GM18873 (cell line): ENCODE results near the gene TCF7.
"Not testable (repeated sequence)": the region's sequence is repeated elsewhere in the genome, so short reads cannot be mapped to it uniquely, and the experiment has no call there.

Source experiments
- ATAC-seq: cut with Tn5 transposase; IDR thresholded peaks from one replicate; pipeline ENCODE4 v1.9.1; 2021; ENCODE audit warnings: mild to moderate bottlenecking, moderate library complexity, moderate number of reproducible peaks; ENCODE audit not compliant: unreplicated experiment, low FRiP score

Gene TCF7

GRCh38 chr5:134142052-134142451 lies 27.6 kb downstream of the TCF7 start:
- ATAC-seq: no peak

- ATAC-seq: no peak
These were observed 28.3 kb downstream of the TCF7 start for GRCh38 chr5:134142806-134143205.

DNA sequence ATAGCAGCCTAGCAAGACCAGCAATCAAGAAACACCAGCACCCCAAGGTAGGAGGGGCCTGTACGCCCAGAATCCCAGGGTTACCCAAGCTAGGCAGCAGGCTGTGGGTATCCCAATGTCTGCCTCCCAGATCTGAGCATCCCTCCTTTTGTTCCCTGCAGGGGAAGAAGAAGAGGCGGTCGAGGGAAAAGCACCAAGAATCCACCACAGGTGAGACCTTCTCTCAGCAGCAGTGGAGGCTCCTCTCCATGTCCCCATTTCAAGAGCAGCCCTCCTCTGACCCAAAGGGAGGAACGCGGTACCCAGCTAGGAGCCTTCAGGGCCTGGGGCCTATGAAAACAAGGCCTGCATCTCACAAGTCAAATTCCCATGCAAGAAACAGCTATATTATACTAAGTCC lies 28.9 kb downstream of the TCF7 start:
- no peak for ATAC-seq

- no peak for ATAC-seq
These were observed 29.8 kb downstream of the TCF7 start for GRCh38 chr5:134143944-134144941.

GRCh38 chr5:134145041-134145757 lies 30.7 kb downstream of the TCF7 start:
- no peak for ATAC-seq

- no peak for ATAC-seq
These were observed 31.5 kb downstream of the TCF7 start for GRCh38 chr5:134145779-134146581.

DNA sequence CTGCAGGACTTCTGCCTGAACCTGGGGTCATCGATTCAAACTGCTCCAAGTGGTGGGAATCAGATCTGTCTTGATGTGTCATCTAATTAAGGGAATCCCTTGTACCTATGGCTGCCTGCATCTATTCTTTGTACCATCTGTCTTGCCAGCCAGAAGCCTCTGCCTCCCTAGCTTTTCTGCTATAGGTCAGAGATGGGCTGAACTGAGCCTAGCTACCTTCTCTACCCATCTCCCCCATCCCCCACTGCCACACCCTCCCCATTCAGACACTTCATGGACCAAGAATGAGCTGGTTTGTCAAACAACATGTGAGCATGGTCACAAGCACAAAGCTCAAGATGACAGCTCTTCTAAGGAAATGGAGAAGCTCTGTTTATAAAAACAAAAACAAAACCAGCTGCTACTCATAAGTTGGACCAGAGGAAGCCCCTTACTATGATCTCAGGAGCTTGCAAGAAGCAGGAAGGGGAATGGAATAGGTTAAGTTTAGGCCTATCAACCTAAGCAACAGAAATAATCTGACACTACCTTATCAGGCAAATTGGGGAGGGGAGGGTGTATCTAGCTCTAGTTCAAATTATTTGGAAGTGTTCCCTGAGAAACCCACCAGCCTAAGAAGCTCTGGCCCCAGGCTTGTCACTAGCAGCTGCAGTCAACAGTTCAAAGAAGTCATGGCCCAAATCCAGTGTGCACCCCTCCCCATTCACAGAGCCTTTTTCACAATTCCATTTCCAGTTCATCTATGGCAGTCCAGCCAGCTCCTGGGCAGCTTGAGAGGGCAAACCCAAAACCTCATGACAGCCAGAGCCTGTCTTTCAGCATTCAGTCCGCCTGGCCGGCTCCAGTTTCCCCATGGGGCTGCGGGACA lies 32.4 kb downstream of the TCF7 start:
- no peak for ATAC-seq

- ATAC-seq: no peak
These were observed 33.8 kb downstream of the TCF7 start for GRCh38 chr5:134148316-134148715.

- no peak for ATAC-seq
These were observed 34.6 kb downstream of the TCF7 start for GRCh38 chr5:134148986-134149539.

DNA sequence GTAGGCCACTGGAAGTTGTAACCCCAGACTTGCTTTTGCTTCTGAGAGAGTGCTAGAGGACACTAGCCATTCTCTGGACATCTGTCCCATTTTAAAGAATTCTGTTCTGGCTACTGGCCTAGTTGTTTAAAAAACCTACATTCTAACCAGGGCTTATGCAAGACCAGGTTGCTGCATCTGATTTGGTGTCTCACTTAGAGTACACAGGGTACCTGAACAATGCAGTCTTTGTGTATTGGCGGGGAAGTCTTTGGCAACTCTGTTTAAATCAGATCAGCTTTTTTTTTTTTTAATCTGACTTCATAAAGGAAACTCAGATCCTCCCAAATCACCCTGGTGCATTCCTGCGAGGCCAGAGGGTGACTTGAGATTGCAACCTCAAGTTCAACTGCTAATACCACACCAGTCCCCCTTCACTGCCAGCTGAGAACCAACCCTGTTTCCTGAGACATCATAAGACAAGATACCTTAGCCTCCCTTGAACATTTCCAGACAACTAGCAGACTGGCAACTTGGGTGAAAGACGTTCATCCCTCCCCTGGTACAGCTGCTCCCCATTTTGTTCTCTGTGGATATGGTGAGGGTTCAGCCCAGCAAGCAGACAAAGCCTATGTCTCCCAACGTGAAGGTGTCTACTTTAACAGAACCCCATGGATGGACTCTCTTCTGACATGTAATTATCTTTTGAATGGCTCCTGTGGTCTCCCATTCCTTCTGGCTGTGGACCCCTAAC lies 35.3 kb downstream of the TCF7 start:
- no peak for ATAC-seq

DNA sequence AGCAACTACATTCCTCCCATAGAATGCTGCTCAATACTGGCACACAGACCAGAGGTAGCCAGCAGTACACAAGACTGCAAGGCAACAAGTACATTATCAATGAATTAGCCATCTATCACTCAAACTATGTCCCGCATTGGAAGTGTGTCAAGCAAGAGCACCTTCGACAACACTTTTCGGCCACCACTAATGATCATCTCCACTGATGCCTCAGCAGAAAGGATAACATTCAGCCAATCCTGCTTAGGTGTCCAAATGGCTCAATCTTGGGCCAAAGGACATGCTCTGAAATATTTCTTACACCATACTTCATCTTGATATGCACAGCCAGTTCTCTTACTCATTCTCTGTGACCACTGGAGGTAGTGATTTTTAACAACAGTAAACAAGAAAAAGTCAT lies 37.2 kb downstream of the TCF7 start:
- no peak for ATAC-seq

DNA sequence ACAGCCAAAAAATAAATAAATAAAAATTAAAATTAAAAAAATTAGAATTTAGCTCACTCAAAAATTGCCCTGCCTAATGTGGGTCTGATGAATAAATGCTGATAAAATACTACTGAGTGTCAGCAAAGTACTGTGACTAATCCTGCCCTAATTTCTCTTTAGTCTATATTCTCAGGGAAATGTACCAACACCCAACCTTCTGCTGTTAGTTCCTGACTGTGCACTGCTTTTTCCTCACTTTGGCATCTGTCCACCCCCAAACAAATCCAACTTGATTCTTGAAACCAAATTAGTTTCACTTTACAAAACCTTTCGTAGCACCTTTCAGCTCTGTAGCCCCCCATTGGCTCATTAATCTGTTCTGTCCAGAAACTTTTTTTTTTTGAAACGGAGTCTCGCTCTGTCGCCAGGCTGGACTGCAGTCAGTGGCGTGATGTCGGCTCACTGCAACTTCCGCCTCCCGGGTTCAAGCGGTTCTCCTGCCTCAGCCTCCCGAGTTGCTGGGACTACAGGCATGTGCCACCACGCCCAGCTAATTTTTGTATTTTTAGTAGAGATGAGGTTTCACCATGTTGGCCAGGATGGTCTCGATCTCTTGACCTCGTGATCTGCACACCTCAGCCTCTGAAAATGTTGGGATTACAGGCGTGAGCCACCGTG lies 37.8 kb downstream of the TCF7 start:
- ATAC-seq: not testable (repeated sequence)

GRCh38 chr5:134153241-134153640 lies 38.8 kb downstream of the TCF7 start:
- ATAC-seq: no peak

DNA sequence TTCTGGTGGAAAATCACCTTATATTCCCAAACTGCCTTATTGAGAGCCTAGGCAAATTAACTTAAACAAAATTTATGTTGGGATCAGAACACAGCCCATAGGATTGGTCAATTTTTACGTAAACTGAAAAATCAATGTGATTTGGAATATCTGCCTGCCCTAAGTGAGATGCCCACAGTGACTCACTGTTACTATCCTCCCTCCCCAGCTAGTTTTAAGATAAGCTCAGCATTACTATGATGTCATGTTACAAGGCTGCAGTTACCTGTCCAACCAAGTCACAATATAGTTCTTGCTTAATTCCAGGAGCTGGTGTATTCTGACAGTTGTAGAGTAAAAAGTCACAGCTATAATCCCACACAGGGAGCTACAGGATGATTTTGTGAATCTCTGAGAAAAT lies 39.2 kb downstream of the TCF7 start:
- ATAC-seq: no peak

DNA sequence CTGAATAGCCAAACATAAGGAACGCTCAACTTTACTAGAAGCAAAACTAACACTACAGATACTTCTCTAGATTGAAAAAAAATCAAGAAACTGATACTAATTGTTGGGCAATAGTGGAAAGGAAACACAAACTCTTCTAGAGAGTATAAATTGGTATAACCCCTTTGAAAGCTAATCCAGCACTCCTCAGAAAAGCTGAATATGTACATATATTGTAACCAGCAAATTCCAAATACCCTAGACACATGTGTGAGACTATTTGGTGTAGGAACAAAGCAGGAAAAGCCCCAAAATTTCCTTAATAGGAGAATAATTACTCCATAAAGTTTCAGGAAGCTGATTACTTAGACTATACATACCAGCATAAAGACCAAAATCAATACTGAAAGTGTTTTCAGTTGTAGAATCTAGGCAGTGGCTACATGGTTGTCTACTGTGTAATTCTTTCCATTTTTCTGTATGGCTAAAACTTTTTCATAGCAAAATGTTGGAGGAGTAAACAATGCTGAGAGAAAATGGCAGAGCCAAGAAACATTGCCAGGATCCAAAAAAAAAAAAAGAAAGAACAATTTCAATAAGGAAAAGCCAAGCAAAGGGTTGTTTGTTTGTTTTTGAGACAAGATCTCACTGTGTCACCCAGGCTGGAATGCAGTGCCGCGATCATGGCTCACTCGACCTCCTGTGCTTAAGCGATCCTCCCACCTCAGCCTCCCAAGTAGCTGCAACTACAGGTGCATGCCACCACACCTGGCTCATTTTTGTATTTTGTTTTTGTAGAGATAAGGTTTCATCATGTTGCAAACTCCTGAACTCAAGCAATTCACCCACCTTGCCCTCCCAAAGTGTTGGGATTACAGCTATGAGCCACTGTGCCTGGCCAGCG lies 47.3 kb downstream of the TCF7 start:
- ATAC-seq: no peak

- ATAC-seq: no peak
These were observed 48.1 kb downstream of the TCF7 start for GRCh38 chr5:134162592-134162991.

GRCh38 chr5:134171972-134172371 lies 57.5 kb downstream of the TCF7 start:
- no peak for ATAC-seq
